ENCODE measurements around the gene POLR1G. TPM values are rescaled to one million over a fixed set of nuclear protein-coding genes. Genes with fewer than 3 reads are reported as not detected.

The POLR1G gene
- total RNA-seq, 3 donors from 2014 or later: 3.2 to 4.1 (median 3.2) TPM

DNA sequence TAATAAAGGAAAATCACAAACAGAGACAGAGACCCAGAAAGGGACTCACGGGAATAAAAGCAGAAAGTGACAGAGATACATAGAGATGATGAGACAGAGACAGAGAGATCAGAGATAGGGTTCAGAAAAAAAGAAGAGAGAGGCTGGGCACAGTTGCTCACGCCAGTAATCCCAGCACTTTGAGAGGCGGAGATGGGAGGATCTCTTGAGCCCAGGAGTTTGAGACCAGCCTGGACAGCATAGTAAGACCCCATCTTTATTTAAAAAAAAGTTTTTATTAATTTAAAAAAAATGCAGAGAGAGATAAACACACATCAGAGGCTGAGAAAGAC, 41.9 kb downstream of the POLR1G start:
- DNase-seq: no peak
- no peak for ATAC-seq
- Histone ChIP-seq H3K9me3 (no peaks in the 10 kb centered on the region), H3K36me3 (ENCODE audit: low read depth) (no peaks in the 10 kb centered on the region), H3K4me1 (ENCODE audit: low read depth) (peaks cover 48% of the 10 kb centered on the region), H3K4me3 (no peak overlapping the region)
- TF ChIP-seq, protein P1, sequence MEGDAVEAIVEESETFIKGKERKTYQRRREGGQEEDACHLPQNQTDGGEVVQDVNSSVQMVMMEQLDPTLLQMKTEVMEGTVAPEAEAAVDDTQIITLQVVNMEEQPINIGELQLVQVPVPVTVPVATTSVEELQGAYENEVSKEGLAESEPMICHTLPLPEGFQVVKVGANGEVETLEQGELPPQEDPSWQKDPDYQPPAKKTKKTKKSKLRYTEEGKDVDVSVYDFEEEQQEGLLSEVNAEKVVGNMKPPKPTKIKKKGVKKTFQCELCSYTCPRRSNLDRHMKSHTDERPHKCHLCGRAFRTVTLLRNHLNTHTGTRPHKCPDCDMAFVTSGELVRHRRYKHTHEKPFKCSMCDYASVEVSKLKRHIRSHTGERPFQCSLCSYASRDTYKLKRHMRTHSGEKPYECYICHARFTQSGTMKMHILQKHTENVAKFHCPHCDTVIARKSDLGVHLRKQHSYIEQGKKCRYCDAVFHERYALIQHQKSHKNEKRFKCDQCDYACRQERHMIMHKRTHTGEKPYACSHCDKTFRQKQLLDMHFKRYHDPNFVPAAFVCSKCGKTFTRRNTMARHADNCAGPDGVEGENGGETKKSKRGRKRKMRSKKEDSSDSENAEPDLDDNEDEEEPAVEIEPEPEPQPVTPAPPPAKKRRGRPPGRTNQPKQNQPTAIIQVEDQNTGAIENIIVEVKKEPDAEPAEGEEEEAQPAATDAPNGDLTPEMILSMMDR (IDR thresholded peaks at IDR 0.05): no peak
- intact Hi-C loops (cut with DNase I, micrococcal nuclease): no loop called here

DNA sequence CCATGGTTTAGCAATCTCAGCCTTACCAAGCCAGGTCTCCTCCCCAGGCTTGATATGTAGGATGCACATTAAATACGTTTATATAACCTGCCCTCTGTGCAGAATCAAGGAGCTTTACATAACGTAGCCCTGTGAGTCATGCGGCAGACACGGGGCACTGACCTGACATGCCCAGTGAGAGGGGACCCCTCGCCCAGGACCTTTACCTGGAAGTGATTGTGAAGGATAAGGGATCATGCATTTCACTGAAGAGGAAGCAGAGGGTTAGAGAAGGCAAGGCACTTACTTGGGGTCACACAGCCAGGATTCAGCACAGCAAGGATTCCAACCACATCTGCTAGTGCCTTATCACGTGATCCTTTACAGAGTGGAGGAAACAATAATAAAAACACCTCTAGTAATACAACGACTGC, 42.4 kb downstream of the POLR1G start:
- Histone ChIP-seq H3K4me1 (ENCODE audit: low read depth) (peaks cover 48% of the 10 kb centered on the region), H3K4me3 (no peak overlapping the region), H3K9me3 (no peaks in the 10 kb centered on the region), H3K36me3 (ENCODE audit: low read depth) (no peaks in the 10 kb centered on the region)
- intact Hi-C loops (cut with DNase I, micrococcal nuclease): no loop called here
- peak; percentile 39 for ATAC-seq
- DNase-seq: peak in 1 of 3 donors; percentile 57
- TF ChIP-seq, protein P1 (IDR thresholded peaks at IDR 0.05): no peak

DNA sequence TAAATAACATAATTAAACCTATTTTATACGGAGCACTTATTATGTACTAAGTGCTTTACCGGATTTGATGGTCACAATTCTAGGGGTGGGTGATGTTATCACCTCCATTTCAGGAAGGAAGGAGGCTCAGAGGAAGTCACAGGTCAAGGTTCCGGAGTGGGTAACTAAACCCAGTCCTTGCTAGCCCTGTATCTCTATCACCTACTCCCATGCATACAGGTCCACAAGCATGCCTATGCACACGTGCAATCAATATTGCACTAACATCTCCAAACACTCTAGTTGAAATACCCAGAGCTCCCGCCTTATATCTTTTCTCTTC, 43.5 kb downstream of the POLR1G start:
- Histone ChIP-seq H3K9me3 (no peaks in the 10 kb centered on the region), H3K36me3 (ENCODE audit: low read depth) (no peaks in the 10 kb centered on the region), H3K4me3 (peak overlapping the region; percentile 11), H3K4me1 (ENCODE audit: low read depth) (peaks cover 47% of the 10 kb centered on the region)
- peak; percentile 5 for ATAC-seq
- TF ChIP-seq, protein P1 (IDR thresholded peaks at IDR 0.05): no peak
- intact Hi-C loops (cut with DNase I, micrococcal nuclease): no loop called here
- DNase-seq: no peak

DNA sequence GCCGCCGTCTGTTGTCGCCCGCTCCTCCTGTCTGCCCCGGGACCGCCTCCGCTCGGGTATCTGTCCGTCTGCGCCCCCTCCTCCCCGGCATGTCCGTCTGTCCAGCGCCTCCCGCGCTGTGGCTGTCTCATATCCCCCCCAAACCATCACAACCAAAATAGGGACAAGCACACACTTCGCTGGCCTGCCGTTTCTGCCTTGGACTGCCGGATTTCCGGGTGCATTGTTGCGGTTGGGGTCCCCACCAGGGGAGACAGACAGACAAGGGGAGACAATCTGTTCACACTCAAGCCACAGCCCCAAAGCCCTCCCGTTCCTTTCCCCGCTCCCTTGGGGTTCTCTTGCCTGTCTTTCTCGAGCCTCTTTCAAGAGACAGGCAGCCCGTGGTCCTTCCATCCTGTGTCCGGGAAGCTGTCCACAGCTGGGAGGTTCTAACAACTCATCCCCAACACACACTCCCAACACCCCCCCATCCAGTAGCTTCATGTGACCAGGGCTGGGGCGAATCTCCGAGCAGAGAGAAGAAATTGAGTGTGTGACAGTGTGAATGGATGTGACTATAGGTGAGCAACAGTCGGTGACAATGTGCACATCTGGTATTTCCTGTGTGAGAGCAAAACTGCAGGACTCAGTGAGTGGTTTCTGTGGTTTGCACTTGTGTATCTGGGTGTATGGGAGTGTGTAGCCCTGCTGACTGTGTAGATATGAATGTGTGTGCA, 44.8 kb downstream of the POLR1G start:
- H3K36me3 ChIP-seq (ENCODE audit: low read depth): no peaks in the 10 kb centered on the region
- intact Hi-C loops (cut with DNase I, micrococcal nuclease): no loop called here
- ATAC-seq (peak; percentile 1), DNase-seq (peak in 1 of 3 donors; percentile 54)
- peak overlapping the region; percentile 11 for H3K4me3 ChIP-seq
- TF ChIP-seq, protein P1 (IDR thresholded peaks at IDR 0.05): no peak
- peaks cover 53% of the 10 kb centered on the region for H3K4me1 ChIP-seq (ENCODE audit: low read depth)
- H3K9me3 ChIP-seq: no peaks in the 10 kb centered on the region

DNA sequence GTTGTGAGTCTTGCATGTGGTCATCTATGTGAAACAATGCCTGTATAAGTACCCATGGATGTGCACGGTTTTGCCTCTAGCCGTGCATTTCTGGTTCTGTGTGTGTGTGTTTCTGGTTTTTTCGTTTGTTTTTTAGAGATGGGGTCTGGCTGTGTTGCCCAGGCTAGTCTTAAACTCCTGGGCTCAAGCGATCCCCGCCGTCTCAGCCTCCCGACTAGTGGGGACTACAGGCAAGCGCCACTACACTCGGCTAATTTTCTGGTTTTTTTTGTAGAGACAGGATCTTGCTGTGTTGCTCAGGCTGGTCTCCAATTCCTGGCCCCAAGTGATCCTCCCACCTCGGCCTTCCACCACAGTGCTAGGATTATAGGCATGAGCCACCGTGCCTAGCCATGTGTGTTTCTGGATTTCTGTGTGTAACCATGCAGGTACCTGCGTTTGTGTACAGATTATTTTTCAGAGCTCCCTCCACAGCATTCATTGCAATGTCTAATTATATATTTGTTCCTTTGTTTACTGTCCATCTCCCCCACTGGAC, 45.5 kb downstream of the POLR1G start:
- intact Hi-C loops (cut with DNase I, micrococcal nuclease): no loop called here
- no peaks in the 10 kb centered on the region for H3K36me3 ChIP-seq (ENCODE audit: low read depth)
- DNase-seq: no peak
- TF ChIP-seq, protein P1 (IDR thresholded peaks at IDR 0.05): no peak
- H3K4me1 ChIP-seq (ENCODE audit: low read depth): peaks cover 48% of the 10 kb centered on the region
- ATAC-seq: no peak
- no peaks in the 10 kb centered on the region for H3K9me3 ChIP-seq
- H3K4me3 ChIP-seq: no peak overlapping the region
